Effector CD4-positive, alpha-beta T cell (primary cell): ENCODE results near the gene RBM25.
"Not testable (repeated sequence)": the region's sequence is repeated elsewhere in the genome, so short reads cannot be mapped to it uniquely, and the experiment has no call there.

Source experiments
- DNase-seq: peaks from one replicate; pipeline ENCODE4 v3.0.0-alpha.2; 2020
- total RNA-seq: gene quantifications from one replicate; lab custom pipeline; 2026; lab: John Stamatoyannopoulos, UW

RBM25 gene
- 376 reads per million, percentile 97 among the genes with 10 or more reads in this experiment for total RNA-seq

DNA sequence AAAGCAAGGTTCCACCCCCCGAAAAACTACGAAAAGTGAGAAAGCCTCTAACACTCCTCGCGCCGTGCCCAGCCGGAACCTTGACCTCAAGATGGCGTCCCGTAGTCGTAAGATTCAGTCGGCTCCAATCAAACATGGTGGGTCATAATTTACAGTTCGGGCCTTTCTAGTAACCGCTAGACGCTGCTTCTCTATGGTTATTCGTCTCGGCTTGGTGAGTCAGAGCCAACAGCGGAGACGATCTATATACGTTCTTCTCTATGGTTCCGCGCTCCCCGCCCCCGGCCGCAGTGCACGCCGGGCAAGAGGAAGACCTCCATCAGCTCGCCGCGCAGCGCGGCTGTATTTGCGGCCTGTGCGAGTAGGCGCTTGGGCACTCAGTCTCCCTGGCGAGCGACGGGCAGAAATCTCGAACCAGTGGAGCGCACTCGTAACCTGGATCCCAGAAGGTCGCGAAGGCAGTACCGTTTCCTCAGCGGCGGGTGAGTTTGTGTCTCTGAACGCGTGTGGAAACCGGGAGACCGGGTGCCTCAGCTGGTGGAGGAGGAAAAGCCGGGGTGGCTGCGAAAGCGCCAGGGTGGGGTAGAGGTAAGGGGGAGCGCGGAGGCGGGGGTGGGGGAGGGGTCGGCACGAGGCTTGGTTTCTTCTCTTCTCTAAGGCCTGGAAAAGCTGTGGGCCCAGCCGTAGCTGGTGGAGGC, at the start of gene RBM25:
TSS of gene RBM25 (plus strand) at position 311 of the 698 bp plus-strand sequence. CDS start 13,108 bp downstream, outside the sequence.
- peak; percentile 90 for DNase-seq

DNA sequence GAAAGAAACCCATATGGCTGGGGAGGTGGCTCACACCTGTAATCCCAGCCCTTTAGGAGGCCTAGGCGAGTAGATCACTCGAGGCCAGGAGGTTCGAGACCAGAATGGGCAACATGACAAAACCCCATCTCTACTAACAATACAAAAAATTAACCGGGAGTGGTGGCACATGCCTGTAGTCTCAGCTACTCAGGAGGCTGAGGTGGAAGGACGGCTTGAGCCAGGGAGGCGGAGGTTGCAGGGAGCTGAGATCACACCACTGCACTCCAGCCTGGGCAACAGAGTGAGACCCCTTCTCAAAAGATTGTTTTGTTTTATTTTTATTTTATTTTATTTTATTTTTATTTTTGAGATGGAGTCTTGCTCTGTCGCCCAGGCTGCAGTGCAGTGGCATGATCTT, 47.1 kb upstream of the RBM25 start:
- DNase-seq, result not testable (repeated sequence)

DNA sequence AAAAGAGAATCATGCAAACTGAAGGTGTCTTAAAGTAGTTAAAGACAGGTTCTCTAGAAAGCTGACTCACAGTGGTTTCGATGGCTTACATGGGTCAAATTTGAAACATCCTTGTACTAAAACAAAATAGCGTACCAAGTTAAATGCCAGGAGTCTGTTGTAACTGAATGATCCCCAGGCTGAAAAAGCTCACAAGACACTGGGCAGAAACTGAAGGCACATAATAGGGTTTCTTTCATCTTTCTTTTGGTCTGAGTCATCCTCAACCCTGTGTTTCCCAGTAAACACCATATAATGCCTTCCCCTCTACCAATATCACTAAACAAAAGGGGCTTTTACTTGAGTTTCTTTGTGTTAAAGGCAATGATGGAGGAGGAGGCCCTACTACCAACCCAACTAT, 44.2 kb upstream of the RBM25 start:
- no peak for DNase-seq

DNA sequence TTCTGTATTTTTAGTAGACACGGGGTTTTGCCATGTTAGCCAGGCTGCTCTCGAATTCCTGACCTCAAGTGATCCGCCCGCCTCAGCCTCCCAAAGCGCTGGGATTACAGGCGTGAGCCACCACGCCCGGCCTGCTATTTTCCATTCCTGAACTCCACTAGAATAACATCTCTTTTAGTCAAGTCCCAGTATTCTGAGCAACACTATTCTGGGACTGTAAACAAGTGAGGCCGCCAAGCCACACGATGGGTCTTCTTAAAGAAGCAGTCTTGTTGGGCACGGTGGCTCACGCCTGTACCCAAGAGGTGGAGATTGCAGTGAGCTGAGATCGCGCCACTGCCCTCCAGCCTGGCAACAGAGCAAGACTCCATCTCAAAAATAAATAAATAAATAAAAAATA, 42.8 kb upstream of the RBM25 start:
- not testable (repeated sequence) for DNase-seq

DNA sequence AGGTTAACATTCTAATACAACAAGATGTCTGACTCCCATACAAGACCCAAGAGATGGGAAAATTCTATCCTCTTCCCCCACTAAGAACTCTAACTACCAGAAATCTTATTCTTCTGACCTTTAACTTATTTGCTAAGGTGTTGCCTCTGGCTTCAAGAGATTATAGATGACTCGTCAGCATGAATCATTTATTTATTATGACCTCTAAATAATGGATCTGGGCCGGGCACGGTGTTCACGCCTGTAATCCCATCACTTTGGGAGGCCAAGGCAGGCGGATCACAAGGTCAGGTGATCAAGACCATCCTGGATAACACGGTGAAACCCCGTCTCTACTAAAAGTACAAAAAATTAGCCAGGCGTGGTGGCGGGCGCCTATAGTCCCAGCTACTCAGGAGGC, 42.3 kb upstream of the RBM25 start:
- not testable (repeated sequence) for DNase-seq

DNA sequence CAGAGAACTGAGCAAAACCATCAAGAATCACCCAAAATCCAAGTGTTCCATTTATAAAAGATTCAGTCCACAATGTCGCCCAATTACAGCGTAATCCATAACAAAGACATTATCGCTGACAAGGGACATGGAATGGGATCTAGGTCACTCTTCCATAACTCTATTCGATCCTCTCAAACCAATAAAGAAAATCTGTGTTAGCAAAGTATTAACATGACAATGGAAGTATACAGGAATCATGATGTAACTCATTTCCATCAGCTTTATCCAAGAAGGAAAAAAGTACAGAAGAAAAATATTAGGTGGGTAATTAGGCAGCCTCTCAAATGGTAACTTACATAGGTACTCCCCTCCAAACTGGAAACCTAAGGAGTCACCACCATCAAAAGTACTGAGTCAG, 36.3 kb upstream of the RBM25 start:
- DNase-seq, result no peak

DNA sequence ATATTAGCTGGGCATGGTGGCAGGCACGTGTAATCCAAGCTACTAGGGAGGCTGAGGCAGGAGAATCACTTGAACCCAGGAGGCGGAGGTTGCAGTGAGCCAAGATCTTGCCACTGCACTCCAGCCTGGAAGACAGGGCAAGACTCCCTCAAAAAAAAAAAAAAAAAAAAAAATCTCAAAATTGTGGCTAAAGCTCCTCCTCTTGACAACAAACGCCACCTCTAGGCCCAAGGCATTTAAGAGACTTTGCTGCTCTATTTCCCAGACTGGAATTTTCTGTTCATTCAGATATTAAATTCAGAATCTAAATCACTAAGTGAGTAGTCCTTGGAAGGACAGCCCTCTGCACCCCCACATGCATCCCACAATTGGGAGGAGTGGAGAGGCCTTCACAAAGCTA, 32.8 kb upstream of the RBM25 start:
- DNase-seq, result no peak

DNA sequence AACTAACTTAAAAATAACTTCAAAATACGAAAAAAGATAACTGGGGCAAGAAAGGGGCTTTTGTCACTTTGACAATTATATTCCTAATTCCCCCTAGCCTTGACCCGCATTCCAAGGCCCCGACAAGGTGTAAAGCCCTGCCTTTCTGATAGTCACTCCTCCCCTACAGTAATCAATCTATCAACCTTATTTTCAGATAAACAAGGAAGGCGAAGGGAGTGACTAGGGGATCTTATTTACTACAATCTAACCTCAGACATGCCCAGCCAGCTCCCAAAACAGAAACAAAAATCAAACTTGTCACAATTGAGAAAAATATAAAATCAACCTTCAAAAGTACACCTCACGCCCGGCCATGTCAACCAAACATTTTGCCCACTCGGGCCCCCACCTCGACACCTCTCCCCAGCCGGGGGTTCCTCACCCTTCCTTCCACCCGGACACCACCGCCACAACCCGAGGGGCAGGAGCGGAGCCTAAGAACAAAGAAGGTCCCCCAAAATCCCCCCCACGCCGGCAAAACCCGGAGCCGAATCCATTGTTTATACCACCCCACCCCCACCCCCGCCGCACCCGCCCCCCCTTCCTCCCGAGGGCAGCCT, 32.0 kb upstream of the RBM25 start:
- DNase-seq, result no peak

DNA sequence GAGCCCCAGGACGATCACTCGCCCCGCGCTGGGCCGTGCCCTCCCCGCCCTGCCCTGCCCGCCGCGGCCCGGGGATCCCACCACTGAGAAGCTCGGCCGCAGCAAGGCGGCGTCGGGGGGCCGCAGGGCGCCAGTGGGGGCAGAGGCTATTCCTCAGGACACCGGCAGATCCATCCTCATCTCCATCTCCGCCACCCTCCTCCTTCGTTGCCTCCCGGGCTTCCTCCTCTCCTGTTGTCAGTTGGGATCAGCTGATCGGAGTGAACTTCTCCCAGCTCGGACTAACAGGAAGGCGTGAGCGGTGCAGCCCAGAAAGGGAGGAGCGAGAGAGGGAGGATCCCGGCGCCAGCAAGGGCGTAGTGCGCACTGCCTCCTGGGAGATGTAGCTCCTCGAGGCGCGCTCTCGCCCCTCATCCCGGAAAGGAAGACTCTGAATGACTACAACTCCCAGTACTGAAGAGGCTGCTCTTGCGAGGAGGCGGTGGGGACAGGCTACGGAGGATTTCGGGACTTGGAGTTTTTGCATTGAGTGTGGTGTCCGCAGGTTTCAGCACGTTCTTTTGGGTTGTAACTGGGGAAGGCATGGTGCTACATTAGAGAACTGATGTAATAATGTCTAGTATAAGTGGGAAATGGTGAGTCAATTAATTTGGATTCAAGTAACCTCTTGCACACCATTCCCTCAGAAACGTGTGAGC, 31.3 kb upstream of the RBM25 start, which contains the start of gene ZFYVE1:
TSS of gene ZFYVE1 (minus strand) at position 262 of the 698 bp plus-strand sequence. CDS start 2,598 bp downstream, outside the sequence.
- DNase-seq, result peak; percentile 87

DNA sequence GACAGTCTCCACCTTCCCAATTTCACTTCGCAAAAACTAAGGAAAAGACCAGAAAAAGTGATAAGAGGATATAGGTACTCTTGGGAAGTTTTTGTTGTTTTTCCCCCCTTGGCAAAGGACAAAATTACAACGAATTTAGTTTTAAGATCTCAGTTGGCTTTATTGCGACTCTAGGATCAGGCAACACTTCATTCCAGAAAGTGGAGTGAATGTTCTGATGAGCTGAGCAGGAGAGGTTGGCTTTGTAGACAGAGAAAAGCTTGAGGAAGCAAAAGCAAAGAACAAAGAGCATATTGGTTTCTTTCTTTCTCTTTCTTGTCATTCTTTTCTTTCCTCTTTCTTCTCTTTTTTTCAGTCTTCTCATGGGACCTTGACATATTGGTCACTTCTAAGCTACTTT, 30.8 kb upstream of the RBM25 start:
- no peak for DNase-seq

DNA sequence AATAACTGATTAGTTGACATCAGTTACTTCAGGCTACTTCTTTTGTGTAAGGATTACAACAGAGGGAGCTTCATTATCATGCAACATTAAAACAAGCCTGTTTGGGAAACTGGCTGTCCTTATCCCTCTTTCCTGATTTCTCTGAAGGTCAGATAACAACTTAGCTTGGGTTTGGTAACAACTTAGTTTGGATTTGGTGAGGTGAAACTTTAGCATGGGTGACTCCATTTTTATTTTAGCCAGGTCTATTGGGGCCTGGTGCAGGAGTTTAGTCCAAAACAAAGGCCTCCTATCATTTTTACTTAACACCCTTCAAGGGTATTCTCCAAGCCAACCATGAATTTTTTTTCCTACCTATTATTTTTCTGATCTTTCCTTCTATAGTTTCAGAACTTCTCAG, 30.4 kb upstream of the RBM25 start:
- DNase-seq, result no peak

DNA sequence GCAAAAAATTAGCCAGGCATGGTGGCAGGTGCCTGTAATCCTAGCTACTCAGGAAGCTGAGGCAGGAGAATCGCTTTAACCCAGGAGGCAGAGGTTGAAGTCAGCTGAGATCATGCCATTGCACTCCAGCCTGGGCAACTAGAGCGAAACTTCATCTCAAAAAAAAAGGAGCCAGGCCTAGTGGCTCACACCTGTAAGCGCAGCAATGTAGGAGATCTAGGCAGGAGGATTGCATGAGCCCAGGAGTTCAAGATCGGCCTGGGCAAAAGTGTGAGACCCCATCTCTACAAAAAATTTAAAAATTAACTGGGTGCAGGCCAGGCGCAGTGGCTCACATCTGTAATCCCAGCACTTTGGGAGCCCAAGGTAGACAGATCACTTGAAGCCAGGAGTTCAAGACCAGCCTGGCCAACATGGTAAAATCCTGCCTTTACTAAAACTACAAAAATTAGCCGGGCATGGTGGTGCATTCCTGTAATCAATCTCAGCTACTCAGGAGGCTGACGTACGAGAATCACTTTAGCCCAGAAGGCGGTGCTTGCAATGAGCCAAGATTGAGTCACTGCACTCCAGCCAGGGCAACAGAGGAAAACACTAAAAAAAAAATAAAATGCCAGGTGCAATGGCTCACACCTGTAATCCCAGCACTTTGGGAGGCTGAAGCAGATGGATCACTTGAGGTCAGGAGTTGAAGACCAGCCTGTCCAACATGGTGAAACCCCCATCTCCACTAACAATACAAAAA, 21.5 kb upstream of the RBM25 start:
- DNase-seq, result not testable (repeated sequence)

DNA sequence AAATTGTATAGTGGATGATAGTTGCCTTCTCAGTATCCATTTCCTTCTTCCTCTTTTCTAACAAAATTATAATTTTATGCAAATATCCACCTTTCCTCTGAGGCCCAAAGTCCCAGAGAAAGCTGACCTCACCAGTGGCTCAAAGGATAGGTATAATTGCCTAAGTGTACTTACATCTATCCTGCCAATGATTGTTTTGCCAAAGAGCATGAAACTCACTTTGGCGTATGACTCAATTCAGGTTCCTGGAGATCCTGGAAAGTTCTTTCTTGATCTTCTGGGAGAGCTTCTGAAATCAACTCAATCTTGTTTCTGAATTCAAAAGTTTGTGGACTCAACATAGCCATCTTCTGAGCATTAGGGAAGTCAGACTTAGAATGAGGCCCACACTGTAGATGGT, 10.5 kb upstream of the RBM25 start:
- no peak for DNase-seq

DNA sequence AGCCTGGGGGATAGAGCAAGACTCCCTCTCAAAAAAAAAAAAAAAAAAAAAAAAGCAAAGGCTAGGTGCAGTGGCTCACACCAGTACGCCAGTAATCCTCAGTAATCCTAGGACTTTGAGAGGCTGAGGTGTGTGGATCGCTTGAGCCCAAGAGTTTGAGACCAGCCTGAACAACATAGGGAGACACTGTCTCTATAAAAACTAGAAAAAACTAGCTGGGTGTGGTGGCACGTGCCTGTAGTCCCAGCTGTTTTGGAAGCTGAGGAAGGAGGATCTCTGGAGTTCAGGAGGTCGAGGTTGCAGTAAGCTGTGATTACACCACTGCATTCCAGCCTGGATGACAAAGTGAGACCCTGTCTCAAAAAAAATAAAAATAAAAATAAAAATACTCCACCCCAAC, 8.9 kb upstream of the RBM25 start:
- no peak for DNase-seq

DNA sequence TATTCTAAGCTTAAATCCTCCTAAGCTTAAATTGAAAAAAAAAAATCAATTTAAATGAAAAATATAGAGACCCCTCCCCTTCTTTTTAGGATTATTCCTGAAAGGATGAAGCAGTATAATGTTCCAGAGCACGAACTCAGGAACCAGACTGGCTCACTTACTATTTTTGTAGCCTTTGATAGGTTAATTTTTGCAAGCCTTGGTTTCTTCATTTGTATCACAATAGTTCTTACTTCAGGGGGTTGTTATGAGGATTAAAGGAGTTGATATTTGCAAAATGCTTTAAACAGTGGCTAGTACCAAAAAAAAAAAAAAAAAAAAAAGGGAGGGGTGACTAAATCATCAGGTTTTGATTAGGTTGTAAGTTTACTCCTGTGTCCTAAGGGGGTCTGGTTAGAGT, 3.1 kb upstream of the RBM25 start:
- no peak for DNase-seq

DNA sequence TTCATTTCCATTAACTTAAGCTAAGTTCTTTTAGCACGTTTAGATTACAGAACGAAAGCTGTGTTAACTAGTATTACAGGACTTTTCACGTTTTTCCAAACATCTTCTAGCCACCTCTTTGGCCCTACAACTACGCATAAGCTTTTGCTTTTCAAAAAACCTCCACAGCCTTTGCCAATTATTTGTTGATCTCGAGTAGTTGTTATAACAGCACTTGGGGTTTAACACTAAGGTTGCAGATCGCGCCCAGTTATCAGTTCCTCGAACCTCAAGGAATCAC, 450 bp upstream of the RBM25 start:
- no peak for DNase-seq

DNA sequence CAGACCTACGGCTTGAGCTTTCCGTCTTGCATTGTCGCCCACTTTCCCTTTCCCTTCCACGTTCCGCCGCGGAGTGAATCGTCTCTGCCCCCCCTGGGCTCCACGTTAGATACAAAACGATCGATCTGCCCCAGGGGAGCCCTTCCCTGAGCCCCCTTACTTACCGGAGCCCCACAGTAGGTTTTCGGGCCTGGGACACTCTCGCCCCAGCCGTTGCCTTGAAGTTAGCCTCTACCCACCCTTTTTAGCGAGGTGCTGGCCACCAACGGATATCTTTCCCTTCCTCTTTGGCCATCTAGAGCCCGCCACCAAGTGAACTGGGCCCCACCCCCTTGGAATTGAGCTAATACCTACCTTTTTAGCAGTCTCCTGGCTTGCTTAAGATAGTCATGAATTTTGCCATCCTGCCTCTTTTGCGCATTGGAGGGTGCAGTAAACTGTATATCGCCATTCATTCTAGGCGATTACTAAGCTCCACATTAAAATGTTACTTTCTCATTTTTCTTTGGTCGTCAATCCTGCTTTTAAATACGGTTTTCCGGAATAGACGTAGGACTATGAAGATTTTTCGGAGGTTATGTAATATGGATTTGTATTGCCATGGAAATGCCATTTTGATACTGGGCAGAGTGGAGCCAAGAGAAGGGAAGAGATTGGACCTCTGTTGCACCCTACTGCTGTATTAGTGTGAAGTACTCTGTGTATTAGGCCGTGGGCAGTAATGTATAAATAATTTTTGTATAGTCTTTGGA, 764 bp downstream of the RBM25 start:
- DNase-seq, result no peak

DNA sequence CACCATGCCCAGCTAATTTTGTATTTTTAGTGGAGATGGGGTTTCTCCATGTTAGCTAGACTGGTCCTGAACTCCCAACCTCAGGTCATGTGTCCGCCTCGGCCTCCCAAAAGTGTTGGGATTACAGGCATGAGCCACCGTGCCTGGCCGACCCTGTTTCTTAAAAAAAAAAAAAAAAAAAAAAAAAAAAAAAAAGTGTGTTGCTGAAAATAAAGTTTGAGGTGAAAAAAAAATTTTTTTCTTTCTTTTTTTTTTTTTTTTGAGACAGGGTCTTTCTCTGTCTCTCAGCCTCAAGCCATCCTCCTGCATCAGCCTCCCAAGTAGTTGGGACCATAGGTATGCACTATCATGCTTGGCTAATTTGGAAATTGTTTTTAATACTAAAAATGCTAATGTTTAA, 11.3 kb downstream of the RBM25 start:
- DNase-seq, result no peak

DNA sequence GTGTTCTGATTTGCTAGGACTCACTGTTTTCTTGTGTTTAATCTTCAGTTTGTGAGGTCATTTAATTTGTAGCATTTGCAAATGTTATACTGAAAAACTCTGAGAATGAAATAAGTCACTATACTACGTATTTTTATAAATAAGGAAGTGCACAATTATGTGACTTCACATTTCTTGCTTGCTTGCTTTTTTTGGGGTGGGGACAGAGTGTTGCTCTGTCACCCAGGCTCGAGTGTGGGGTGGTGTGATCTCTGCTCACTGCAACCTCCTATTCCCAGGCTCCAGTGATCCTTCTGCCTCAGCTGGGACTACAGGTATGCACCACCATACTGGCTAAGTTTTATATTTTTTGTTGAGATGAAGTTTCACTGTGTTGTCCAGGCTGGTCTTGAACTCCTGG, 32.7 kb downstream of the RBM25 start:
- no peak for DNase-seq

DNA sequence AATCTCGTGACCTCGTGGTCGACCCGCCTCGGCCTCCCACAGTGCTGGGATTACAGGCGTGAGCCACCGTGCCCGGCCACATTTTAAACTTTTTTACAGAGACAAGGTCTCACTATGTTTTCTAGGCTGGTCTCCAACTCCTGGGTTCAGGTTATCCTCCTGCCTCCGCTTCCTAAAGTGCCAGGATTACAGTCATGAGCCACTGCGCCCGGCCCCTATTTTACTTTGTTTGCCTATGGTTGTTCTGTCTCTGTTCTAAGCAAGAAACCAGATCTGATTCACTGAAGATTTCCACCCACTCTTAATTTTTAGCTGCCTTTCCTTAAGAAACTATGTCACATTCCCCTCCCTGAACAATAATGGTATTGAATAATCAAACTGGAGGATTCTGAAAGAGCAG, 39.1 kb downstream of the RBM25 start:
- DNase-seq, result no peak

DNA sequence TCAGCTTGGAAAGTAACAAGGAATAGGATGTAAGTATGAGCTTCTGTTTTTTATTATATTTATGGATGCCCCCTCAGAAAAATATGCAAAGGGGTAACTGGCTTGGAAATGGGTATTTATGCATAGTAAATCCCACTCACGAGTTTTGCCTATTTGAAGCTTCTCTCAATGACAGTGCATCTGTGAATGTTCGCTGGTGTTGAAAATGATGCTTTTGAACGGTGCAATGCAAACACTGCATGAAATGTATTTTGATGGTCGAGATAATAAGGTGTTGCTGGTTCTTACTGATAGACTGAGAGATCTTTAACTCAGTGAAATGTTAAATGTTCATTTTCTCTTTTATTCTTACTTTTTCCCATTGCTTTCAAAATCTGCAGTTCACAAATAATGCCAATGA, 42.0 kb downstream of the RBM25 start:
- DNase-seq, result no peak

DNA sequence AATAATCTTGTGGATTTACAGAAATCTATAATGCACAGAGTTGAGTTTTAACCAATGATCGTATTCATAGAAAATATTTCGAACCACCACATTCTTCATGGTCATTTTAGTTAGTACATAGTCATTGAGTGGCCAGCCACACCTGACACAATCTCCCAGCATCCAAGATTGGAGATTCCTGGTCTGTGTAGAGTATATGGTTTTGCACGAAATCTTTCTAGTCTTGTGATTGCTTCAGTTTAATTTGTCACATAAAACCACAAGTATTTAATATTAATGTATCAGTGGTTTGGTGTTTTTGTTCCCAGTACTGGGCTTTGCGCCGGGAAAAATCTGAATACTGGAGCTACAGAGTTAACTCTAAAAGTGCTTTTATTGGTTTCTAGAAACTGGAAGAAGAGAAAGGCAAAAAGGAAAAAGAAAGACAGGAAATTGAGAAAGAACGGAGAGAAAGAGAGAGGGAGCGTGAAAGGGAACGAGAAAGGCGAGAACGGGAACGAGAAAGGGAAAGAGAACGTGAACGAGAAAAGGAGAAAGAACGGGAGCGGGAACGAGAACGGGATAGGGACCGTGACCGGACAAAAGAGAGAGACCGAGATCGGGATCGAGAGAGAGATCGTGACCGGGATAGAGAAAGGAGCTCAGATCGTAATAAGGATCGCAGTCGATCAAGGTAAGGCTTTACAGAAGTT, 44.6 kb downstream of the RBM25 start:
- no peak for DNase-seq
